ENCODE results near the gene EPB41L4A.

EPB41L4A gene

DNA sequence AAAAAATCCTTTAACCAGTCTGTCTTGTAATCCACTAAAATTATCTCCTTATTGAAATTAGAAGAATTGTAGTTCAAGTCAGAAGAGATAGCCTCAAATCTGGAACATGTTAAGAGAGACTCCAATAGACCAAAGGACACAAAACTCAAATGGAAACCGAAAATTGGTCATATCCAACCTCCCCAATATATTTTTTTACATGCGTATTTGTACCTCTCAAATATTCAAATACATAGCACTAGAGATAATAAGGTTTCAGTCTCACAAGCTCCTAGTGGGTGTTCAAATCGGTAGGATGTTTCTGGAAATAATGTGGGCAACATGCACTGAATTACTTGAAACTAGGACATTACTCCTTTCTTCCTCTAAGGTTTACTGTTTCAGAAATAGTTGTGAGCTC is 33.5 kb downstream of the EPB41L4A start:
- TF ChIP-seq, protein P1, sequence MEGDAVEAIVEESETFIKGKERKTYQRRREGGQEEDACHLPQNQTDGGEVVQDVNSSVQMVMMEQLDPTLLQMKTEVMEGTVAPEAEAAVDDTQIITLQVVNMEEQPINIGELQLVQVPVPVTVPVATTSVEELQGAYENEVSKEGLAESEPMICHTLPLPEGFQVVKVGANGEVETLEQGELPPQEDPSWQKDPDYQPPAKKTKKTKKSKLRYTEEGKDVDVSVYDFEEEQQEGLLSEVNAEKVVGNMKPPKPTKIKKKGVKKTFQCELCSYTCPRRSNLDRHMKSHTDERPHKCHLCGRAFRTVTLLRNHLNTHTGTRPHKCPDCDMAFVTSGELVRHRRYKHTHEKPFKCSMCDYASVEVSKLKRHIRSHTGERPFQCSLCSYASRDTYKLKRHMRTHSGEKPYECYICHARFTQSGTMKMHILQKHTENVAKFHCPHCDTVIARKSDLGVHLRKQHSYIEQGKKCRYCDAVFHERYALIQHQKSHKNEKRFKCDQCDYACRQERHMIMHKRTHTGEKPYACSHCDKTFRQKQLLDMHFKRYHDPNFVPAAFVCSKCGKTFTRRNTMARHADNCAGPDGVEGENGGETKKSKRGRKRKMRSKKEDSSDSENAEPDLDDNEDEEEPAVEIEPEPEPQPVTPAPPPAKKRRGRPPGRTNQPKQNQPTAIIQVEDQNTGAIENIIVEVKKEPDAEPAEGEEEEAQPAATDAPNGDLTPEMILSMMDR (IDR thresholded peaks at IDR 0.05; ENCODE audit: low read depth, low read length, missing control alignments) = no peak
- no peak overlapping the region for H3K4me3 ChIP-seq (ENCODE audit: low read depth, low read length)
- no peak for DNase-seq (ENCODE audit: low read depth)

GRCh38 chr5:112384523-112384922 is 34.6 kb downstream of the EPB41L4A start:
- no peak for DNase-seq (ENCODE audit: low read depth)
- H3K4me3 ChIP-seq (ENCODE audit: low read depth, low read length) = no peak overlapping the region
- TF ChIP-seq, protein P1 (IDR thresholded peaks at IDR 0.05; ENCODE audit: low read depth, low read length, missing control alignments) = no peak

GRCh38 chr5:112382886-112383285 is 36.2 kb downstream of the EPB41L4A start:
- DNase-seq (ENCODE audit: low read depth) = no peak
- no peak overlapping the region for H3K4me3 ChIP-seq (ENCODE audit: low read depth, low read length)
- TF ChIP-seq, protein P1 (IDR thresholded peaks at IDR 0.05; ENCODE audit: low read depth, low read length, missing control alignments) = no peak

- H3K4me3 ChIP-seq (ENCODE audit: low read depth, low read length) = no peak overlapping the region
- TF ChIP-seq, protein P1 (IDR thresholded peaks at IDR 0.05; ENCODE audit: low read depth, low read length, missing control alignments) = no peak
- DNase-seq (ENCODE audit: low read depth) = no peak
Observed at GRCh38 chr5:112381521-112381920, 37.6 kb downstream of the EPB41L4A start.

- H3K4me3 ChIP-seq (ENCODE audit: low read depth, low read length) = no peak overlapping the region
- TF ChIP-seq, protein P1 (IDR thresholded peaks at IDR 0.05; ENCODE audit: low read depth, low read length, missing control alignments) = no peak
- DNase-seq (ENCODE audit: low read depth) = no peak
Observed at GRCh38 chr5:112379542-112380325, 39.3 kb downstream of the EPB41L4A start.

- no peak for DNase-seq (ENCODE audit: low read depth)
- TF ChIP-seq, protein P1 (IDR thresholded peaks at IDR 0.05; ENCODE audit: low read depth, low read length, missing control alignments) = no peak
- no peak overlapping the region for H3K4me3 ChIP-seq (ENCODE audit: low read depth, low read length)
Observed at GRCh38 chr5:112374818-112375217, 44.3 kb downstream of the EPB41L4A start.

- no peak for DNase-seq (ENCODE audit: low read depth)
- H3K4me3 ChIP-seq (ENCODE audit: low read depth, low read length) = no peak overlapping the region
- TF ChIP-seq, protein P1 (IDR thresholded peaks at IDR 0.05; ENCODE audit: low read depth, low read length, missing control alignments) = no peak
Observed at GRCh38 chr5:112374356-112374755, 44.7 kb downstream of the EPB41L4A start.
